NCI-H2196 (cell line): ENCODE measurements around the gene EXOC7.
"Not testable (repeated sequence)": the region's sequence is repeated elsewhere in the genome, so short reads cannot be mapped to it uniquely, and the experiment has no call there.

Experiments
- DNase-seq: peaks from one replicate; lab custom pipeline; 2025; ENCODE audit not compliant: unreplicated experiment; lab: John Stamatoyannopoulos, UW

Gene EXOC7

DNA sequence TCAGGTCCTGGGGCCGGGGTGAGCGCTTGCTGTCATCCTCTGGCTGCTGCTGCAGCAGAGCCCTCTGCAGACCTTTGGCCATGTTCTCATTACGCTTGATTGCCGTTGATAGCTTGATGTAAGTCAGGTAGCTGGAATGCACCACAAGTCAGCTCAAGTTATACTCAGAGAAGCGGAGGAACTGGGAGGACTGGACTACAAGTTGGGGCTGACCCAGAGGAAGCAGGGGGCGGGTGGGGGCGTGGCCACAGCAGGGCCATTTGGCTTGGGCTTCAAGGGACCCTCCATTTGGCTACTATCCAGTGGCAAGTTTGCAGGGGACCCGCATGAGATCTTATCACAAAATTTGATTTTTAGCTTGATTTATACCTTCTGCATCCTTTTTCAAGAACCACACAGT is 57.5 kb downstream of the EXOC7 start:
- no peak for DNase-seq

DNA sequence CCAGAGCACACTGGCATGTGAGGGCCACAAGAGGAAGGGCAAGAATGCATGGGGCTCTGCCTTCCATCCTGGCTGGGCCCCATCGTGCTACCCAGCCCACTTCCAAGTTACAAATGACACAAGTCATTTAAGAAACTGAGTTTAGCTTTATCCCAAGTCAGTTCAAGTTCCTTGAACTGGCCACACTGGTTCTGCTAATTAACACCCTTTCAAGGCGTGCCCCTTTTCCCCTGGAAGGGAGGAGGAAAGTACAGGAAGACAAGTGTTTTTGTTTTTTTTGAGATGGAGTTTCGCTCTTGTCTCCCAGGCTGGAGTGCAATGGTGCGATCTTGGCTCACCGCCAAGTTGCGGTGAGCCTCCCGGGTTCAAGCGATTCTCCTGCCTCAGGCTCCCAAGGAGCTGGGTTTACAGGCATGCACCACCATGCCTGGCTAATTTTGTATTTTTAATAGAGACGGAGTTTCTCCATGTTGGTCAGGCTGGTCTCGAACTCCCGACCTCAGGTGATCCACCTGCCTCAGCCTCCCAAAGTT is 59.0 kb downstream of the EXOC7 start:
- not testable (repeated sequence) for DNase-seq

DNA sequence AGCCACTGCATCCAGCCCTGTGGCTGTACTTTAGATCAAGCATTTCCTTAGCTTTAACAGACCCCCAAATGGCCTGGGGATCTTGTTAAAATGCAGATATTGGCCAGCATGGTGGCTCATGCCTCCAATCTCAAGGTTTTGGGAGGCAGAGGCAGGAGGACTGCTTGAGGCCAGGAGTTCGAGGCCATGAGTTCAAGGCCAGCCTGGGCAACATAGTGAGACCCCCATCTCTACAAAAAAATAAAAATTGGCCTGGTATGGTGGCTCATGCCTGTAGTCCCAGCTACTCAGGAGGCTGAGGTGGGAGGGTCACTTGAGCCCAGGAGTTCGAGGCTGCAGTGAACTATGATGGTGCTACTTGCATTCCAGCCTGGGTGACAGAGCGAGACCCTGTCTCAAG is 60.7 kb downstream of the EXOC7 start:
- not testable (repeated sequence) for DNase-seq

DNA sequence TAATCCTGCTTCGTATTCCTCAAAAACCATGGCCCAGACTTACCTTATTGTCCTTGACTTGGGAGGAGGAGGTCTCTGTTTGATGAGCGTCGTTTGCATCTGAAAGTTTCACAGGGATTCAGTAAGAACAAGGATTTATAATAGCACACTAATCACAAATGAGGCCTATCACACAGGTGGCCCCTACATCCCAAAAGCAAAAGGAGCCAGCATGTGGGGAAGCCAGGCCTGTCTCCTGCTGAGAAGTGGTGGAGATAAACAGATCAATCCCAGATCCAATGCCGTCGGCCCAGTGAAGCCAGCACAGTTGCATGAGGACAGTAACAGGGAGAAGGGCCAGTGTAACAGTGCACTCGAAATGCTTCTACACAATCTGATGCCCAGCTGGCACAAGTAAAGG is 63.2 kb downstream of the EXOC7 start:
- no peak for DNase-seq

DNA sequence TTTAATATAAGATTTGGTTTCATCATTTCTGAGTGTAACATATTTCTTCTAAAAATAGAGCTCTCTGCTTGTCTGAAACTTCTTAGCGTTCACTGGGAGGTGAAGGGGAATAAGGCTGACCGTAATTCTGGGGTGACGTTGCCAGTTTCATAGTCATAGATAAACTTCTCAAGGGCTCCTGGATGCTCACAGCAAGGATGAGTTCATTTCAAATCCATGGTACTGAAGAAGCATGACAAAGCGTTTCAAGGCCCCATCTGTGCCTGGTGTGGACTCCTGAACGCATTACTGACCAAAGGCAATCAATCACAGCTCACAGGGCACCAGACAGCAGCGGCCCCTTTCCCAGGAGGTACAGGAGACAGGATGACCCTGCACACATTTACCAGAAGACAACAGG is 64.5 kb downstream of the EXOC7 start:
- DNase-seq = no peak

DNA sequence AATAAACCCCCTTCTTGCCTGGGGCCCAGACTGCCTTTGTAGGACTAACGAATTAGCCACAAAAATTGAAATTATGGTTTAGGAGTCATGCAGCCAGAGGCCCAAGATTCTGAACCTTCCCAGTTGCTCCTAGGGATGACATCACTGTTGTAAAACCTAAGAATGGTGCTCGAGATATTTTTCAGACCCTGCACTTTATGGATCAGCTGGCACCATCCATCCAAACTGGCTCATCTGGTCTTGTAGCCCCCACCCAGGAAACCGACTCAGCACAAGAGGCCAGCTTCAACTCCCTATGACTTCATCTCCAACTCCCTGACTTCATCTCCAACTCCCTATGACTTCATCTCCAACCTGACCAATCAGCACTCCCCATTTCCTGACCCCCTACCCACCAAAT is 65.5 kb downstream of the EXOC7 start:
- DNase-seq = no peak

DNA sequence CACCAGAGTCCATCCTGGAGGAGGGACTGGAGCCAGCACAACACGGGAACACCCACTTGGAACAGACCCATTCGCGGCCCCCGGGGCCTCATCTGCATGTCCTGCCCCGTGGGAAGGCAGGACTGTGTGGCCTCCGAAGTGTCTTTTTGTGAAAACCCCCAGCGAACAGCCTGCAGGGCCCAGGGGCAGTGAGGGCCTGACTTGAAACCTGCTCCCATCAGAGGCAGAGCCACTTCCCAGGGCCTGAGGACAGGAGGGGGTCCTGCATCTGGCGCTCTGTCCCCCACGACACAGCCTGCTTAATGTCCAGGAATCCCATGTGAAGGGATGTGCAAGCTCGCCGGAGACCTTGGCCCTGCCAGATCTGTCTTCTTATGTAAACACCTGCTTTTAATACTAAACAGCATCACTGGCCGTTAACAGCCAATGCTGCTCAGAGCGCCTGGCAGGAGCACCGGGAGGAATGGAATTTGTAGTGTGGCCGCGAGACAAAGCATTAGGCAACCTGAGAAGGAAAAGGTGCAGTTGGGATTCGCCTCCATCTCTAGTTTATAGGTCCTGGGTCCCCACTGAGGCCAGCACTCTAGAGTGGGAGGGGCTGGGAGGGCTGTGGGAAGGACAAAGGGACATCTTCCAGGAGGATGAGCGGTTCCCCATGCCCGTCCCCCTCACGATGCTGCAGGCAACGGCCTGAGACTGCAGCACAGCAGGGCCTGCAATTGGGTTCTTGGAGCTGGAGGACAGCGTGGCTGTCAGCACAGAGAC is 66.9 kb downstream of the EXOC7 start:
- DNase-seq = peak; percentile 56

DNA sequence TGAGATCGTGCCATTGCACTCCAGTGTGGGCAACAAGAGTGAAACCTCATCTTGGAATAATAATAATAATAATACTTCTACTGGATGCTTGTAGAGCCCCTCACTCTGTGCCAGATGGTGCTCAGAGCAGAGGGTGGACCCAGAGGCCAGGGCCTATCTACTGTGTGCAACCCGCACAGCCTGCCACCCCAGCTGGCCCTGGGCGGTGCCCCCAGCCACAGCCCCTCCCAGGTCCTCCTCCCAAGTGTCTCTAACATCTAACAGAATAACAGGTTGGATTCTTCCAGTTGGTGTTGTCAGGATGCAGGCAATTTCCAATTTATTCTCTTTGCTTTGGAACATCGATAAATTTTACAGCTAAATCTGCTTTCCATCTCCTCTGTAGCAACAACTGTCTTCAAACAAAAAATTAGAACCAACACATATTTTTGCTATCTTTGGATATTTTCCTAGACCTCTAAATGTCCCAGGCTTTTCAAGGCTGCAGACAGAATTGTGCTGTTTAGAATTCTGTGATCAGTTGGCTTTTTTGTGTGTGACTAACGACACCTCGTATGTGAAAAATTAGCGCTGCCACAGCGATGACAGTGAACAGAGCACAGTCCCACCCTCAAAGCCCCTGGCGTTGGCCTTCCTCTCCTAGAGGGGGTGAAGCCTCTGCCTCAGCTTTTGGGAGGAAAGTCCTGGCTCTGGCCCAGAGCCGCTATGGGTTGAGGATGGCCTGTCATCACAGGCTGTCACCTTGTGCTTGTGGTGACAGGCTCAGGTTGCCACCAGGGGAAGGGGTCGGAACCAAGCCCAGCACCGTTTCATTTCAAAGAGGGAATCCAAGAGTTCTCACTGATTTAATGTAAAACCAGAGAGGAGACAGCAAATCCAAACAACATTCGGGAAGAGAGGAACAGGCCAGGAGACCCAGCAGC is 68.9 kb downstream of the EXOC7 start:
- no peak for DNase-seq

DNA sequence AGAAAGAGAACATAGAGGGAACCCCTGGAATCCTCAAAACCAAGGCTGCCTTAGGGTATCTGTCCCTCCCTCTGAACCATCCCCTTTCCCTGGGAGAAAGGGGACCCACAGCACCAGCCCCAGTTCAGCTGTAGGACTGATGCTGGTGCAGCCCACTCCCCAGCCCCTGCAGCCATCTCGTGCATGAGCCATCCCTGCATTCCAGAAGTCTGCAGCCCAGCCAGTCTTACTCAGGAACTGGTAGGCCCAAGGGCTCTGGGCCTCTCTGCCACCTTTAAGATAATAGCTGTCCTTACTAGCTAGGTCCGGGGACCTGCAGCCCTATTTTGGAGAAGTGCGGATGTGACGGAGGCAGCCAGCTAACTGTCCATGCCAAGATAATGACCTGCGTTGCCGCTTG is 70.4 kb downstream of the EXOC7 start:
- no peak for DNase-seq

DNA sequence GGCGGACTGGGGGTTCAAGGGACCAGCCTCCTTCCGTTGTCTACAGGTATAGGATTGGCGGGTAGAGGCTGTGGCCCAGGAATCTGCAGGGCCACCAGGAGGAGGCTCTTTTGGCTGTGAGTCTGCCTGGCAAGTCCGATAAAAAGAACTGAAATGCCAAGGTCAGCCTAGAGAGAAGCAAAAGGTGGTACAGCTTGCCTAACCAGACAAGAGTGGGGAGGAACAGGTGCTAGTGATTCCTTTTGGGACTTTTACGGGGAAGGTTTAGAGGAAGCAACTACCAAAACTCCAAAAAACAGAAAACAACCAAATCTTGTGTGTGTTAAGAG is 70.8 kb downstream of the EXOC7 start:
- DNase-seq = no peak

DNA sequence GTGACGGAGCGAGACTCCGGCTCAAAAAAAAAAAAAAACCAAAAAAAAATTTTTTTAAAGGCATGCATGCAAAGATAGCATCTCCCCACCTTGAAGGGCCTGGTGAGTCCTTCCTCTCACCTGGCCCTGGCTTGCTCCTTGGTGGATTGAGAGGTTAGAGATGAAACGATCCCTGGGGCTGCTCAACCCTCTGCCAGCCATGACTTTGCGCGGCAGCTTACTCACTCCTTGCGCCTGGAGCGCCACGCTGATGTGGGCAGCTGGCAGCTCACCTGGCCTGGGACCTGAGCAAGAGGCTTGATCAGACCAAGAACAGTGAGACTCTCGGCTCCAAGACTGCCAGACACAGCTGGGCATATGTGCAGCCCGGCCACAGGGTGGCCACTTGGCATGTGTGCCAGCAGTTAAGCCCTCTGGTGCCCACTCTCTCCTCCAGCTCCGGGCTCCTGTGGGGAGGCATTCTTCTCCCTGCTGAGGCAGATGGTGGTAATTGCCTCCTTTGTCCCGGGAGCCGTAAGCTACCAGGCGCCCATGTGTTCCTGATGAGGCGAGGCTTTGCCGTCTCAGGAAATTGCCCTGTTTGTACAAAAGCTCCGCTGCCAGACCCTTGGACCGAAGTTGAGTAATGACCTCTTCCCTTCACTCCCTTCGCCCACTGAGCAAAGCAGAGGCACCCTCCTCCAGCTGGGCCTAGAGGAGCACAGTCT is 71.4 kb downstream of the EXOC7 start:
- DNase-seq = no peak
